Mesothelial cell of epicardium (in vitro differentiated cells): ENCODE results near the gene TSGA10IP. TPM values are rescaled to one million over a fixed set of nuclear protein-coding genes. Genes with fewer than 3 reads are reported as not detected.
A peak's percentile ranks its signal among the peaks of the same experiment; 100 is the strongest.

Experiments
- DNase-seq, 2 experiments: peaks; one replicate each; pipeline ENCODE4 v3.0.0; 2021; ENCODE audit warnings: low spot score in 2 of 2; ENCODE audit not compliant: unreplicated experiment in 2 of 2
- H3K27ac Mint-ChIP-seq: 2 replicates; pipeline ENCODE4 v1.8.0; 2021; ENCODE audit warnings: mixed read lengths
- H3K27me3 Mint-ChIP-seq: 2 replicates; pipeline ENCODE4 v1.8.0; 2021; ENCODE audit warnings: low read depth, mixed read lengths
- H3K36me3 Mint-ChIP-seq: 2 replicates; pipeline ENCODE4 v1.8.0; 2021; ENCODE audit warnings: mixed read lengths
- H3K4me1 Mint-ChIP-seq: 2 replicates; pipeline ENCODE4 v1.8.0; 2021; ENCODE audit warnings: mixed read lengths
- H3K4me3 Mint-ChIP-seq: 2 replicates; pipeline ENCODE4 v1.8.0; 2021; ENCODE audit warnings: mild to moderate bottlenecking, moderate library complexity, mixed read lengths
- H3K9me3 Mint-ChIP-seq: 2 replicates; pipeline ENCODE4 v1.8.0; 2021; ENCODE audit warnings: mixed read lengths
- total RNA-seq: library from RNA; stranded (reverse); gene quantifications from 3 replicates; pipeline ENCODE4 v1.2.1, GENCODE V29; 2021
- TF ChIP-seq, protein P1 (sequence below): fragments of 200-600 bp; sonication (generic); IDR thresholded peaks from one replicate; pipeline ENCODE4 v1.5.0; 2021; ENCODE audit warnings: antibody characterized with exemption; ENCODE audit not compliant: unreplicated experiment

TSGA10IP gene
- total RNA-seq, 1 donor from 2014 or later: not detected

DNA sequence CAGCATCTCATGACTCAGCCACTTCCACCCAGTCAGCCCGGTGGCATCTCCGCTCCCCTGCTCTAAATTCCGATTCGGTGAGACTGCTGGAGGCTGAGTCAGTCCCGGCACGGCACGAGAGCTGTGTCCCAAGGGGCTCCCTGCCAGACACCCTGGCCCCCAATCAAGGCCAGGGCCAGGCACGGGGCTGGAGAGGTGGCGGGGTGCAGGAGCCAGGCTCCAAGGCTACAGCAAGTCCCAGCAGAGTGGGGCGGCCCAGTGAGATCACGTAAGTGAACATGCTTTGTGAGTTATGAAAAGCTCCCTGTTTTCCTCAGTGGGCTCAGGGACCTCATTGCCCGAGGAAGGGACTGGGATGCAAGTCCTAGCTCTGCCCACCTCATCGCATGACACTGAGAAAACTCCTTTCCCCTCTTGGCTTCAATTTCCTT, 29.4 kb upstream of the TSGA10IP start:
- peak in 1 of 2 experiments; percentile 60 for DNase-seq
- Mint-ChIP-seq H3K27ac (peak overlapping the region; percentile 81), H3K4me1 (peaks cover 37% of the 10 kb centered on the region), H3K36me3 (peaks cover 5% of the 10 kb centered on the region), H3K4me3 (no peak overlapping the region), H3K9me3 (no peaks in the 10 kb centered on the region), H3K27me3 (no peaks in the 10 kb centered on the region)
- TF ChIP-seq, protein P1, sequence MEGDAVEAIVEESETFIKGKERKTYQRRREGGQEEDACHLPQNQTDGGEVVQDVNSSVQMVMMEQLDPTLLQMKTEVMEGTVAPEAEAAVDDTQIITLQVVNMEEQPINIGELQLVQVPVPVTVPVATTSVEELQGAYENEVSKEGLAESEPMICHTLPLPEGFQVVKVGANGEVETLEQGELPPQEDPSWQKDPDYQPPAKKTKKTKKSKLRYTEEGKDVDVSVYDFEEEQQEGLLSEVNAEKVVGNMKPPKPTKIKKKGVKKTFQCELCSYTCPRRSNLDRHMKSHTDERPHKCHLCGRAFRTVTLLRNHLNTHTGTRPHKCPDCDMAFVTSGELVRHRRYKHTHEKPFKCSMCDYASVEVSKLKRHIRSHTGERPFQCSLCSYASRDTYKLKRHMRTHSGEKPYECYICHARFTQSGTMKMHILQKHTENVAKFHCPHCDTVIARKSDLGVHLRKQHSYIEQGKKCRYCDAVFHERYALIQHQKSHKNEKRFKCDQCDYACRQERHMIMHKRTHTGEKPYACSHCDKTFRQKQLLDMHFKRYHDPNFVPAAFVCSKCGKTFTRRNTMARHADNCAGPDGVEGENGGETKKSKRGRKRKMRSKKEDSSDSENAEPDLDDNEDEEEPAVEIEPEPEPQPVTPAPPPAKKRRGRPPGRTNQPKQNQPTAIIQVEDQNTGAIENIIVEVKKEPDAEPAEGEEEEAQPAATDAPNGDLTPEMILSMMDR: no peak

- Mint-ChIP-seq H3K27me3 (no peaks in the 10 kb centered on the region), H3K4me1 (peaks cover 37% of the 10 kb centered on the region), H3K27ac (peak overlapping the region; percentile 81), H3K36me3 (peaks cover 5% of the 10 kb centered on the region), H3K4me3 (peak overlapping the region; percentile 80), H3K9me3 (no peaks in the 10 kb centered on the region)
- no peak for DNase-seq
- TF ChIP-seq, protein P1: no peak
Measured at GRCh38 chr11:65916391-65916790, 28.9 kb upstream of the TSGA10IP start.

DNA sequence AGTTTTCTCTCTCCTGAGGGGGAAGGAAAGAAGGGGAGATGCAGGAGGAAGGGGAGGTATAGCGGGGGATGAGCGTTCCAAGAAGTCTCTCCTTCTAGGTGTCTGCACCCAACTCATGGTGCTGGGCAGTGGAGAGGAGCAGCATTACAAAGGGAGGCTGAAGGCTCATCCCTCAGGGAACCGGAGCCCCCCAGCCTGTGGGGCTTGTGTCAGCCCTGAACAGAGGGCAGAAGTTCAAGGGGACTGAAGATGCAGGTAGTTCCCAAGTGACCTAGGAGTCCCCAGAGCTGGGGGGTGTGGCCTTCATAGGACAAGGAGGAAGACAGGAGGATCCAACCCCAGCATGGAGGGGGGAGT, 28.2 kb upstream of the TSGA10IP start:
- H3K9me3 Mint-ChIP-seq: no peaks in the 10 kb centered on the region
- H3K36me3 Mint-ChIP-seq: peaks cover 5% of the 10 kb centered on the region
- H3K27me3 Mint-ChIP-seq: no peaks in the 10 kb centered on the region
- TF ChIP-seq, protein P1: no peak
- H3K4me1 Mint-ChIP-seq: peaks cover 33% of the 10 kb centered on the region
- peak overlapping the region; percentile 80 for H3K4me3 Mint-ChIP-seq
- peak overlapping the region; percentile 81 for H3K27ac Mint-ChIP-seq
- no peak for DNase-seq

DNA sequence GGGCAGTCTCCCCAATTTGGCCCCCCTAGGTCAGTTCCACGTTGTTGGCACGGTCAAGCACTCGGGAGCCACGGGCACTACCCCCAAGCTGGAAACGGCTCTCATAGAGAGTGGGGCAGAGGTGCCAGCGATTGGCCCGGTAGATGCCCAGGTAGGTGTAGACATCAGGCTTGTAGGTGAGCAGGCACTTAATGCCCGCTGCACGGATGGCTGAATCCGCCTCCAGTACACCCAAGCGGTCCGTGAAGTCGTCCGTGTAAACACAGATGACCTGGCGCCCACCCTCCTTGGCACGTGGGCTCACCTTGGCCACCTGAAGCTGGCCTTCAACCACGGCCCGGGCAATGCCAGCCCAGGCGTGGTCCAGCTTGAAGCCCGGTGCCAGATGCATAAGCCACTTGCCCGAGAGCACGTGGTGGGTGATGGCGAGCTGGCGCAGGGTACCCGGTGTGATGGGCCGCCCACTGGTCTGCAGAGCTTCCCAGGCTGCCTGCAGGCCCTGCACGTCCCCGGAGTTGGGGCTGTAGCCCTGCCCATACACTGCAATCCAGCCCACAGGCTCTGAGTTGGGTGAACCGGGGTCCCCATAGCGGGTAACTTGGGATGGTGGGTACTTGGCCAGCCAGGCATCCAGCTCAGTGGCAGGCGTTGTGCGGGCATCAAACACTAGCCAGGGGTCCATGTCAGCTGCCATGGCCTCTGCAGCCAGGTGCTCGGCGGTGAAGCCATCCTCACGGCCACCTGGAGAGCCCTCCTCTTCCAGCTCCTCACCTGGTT, 27.7 kb upstream of the TSGA10IP start:
- peak overlapping the region; percentile 81 for H3K27ac Mint-ChIP-seq
- TF ChIP-seq, protein P1: no peak
- DNase-seq: no peak
- H3K9me3 Mint-ChIP-seq: no peaks in the 10 kb centered on the region
- peaks cover 11% of the 10 kb centered on the region for H3K36me3 Mint-ChIP-seq
- peaks cover 33% of the 10 kb centered on the region for H3K4me1 Mint-ChIP-seq
- H3K27me3 Mint-ChIP-seq: no peaks in the 10 kb centered on the region
- H3K4me3 Mint-ChIP-seq: peak overlapping the region; percentile 80

DNA sequence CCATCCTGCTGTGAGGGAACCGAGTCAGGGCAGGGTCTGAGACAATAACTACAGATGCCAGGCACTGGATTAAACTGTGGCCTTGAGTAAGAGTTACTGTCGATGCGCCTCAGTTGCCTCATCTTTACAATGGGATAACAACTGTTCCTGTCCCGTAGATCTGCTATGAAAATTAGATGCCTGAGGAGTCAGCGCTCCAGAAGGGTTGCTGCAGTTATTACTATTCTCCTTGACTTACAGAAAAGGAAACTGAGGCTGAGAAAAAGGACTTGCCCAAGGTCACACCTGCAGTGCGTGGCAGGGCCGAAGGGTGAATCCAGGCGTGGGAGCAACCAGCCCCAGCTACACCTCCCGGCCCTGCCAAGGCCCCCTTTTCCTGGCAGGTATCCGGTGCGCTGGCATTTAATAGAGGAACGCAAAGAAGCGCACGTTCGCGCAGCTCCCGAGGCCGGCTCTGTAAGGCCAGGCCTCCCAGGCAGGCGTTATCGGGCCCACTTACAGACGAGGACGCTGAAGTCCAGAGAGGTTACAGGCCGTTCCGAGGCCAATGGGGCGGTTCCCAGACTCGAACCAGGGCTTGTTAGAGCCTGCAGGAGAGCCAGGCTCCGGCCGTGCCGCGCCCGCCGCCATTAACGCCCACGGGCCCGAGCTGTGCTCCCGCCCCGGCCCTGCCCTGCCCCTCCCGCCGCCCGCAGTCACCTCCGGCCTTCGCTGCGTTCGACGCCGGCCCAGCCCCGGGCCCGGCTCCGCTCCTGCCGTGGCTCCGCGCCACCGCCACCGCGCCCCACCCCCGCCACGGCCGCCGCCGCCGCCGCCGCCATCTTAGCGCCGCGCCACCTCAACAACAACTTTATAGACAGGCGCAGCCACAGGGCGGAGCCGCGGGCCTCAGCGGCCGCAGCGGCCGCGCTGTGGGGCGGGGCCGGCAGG, 26.8 kb upstream of the TSGA10IP start, which contains the start of gene C11orf68:
Gene C11orf68 (minus strand): TSS at position 852 of the 930 bp plus-strand sequence. CDS start 31 bp downstream, at position 821.
- Mint-ChIP-seq H3K4me3 (peak within 1 kb of the TSS; percentile 86), H3K9me3 (no peaks in the 10 kb centered on the region), H3K27ac (peak within 1 kb of the TSS; percentile 77), H3K36me3 (peaks cover 18% of the 10 kb centered on the region), H3K4me1 (peaks cover 33% of the 10 kb centered on the region), H3K27me3 (no peaks in the 10 kb centered on the region)
- DNase-seq: peak in 1 of 2 experiments; percentile 44
- TF ChIP-seq, protein P1: no peak
